PFSK-1 (cell line): ENCODE measurements around the gene EFCAB5.

Experiments used
- FOXP2 ChIP-seq: optimal IDR thresholded peaks from 2 replicates; pipeline ENCODE3; 2011; ENCODE audit warnings: borderline replicate concordance, control low read depth, inconsistent platforms; ENCODE audit not compliant: insufficient read depth; ENCODE audit errors: extremely low read length, extremely low read depth
- POLR2AphosphoS5 ChIP-seq: IDR thresholded peaks from 2 replicates; pipeline ENCODE4 v1.6.1; 2012; ENCODE audit warnings: low read depth, mild to moderate bottlenecking, control low read depth, low read length, moderate library complexity
- SIN3A ChIP-seq: IDR thresholded peaks from 2 replicates; pipeline ENCODE4 v1.6.1; 2012; ENCODE audit warnings: mild to moderate bottlenecking, low read length, moderate library complexity, borderline replicate concordance; ENCODE audit not compliant: insufficient read depth
- TAF1 ChIP-seq: IDR thresholded peaks from 2 replicates; pipeline ENCODE4 v1.6.1; 2012; ENCODE audit warnings: low read length, control low read depth, borderline replicate concordance; ENCODE audit not compliant: insufficient read depth
- TF ChIP-seq, protein P1 (sequence below), 2 experiments: IDR thresholded peaks; 2 replicates each; pipeline versions ENCODE4 v1.6.1 to v1.8.0; 2011 to 2012; ENCODE audit warnings: low read depth in 2 of 2, low read length in 2 of 2, control low read depth in 1 of 2, inconsistent platforms in 1 of 2, mild to moderate bottlenecking in 1 of 2, moderate library complexity in 1 of 2; ENCODE audit not compliant: insufficient read depth in 1 of 2

DNA sequence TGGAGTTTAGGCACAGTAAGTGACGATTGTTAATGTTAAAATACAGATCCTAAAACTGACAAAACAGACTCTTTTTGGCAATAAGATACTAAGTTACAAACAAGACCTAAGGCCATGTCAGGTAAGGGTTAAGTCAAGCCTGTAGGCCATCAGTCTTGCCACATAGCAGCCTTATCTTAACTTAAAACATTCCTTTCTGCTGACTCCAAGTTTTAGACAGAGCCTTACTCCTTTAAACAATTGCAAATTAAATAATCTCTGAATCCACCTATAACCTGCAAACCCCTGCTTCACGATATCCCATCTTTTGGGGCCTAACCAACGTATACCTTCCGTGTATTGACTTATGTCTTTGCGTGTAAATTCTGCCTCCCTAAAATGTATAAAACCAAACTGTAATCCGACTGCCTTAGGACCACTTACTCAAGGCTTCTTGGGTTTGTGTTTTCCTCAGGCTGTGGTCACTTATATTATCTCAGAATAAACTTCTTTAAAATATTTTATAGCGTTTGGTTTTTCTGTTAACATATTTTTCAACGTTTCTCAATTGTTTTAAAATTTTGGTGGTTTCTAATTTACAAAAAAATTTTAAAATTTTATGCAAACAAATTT, 64.4 kb downstream of the EFCAB5 start:
- TF ChIP-seq, protein P1, sequence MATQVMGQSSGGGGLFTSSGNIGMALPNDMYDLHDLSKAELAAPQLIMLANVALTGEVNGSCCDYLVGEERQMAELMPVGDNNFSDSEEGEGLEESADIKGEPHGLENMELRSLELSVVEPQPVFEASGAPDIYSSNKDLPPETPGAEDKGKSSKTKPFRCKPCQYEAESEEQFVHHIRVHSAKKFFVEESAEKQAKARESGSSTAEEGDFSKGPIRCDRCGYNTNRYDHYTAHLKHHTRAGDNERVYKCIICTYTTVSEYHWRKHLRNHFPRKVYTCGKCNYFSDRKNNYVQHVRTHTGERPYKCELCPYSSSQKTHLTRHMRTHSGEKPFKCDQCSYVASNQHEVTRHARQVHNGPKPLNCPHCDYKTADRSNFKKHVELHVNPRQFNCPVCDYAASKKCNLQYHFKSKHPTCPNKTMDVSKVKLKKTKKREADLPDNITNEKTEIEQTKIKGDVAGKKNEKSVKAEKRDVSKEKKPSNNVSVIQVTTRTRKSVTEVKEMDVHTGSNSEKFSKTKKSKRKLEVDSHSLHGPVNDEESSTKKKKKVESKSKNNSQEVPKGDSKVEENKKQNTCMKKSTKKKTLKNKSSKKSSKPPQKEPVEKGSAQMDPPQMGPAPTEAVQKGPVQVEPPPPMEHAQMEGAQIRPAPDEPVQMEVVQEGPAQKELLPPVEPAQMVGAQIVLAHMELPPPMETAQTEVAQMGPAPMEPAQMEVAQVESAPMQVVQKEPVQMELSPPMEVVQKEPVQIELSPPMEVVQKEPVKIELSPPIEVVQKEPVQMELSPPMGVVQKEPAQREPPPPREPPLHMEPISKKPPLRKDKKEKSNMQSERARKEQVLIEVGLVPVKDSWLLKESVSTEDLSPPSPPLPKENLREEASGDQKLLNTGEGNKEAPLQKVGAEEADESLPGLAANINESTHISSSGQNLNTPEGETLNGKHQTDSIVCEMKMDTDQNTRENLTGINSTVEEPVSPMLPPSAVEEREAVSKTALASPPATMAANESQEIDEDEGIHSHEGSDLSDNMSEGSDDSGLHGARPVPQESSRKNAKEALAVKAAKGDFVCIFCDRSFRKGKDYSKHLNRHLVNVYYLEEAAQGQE (IDR thresholded peaks at IDR 0.05; ENCODE audit: insufficient read depth in 1 of 2, low read depth in 2 of 2, low read length in 2 of 2): no peak
- TF ChIP-seq SIN3A: no peak
- TF ChIP-seq TAF1: no peak
- TF ChIP-seq FOXP2: no peak
- no peak for TF ChIP-seq POLR2AphosphoS5
